ENCODE results near the gene DNAJC5.
"Not testable (repeated sequence)": the region's sequence is repeated elsewhere in the genome, so short reads cannot be mapped to it uniquely, and the experiment has no call there.

DNAJC5 gene

GRCh38 chr20:63920226-63920625 is 25.3 kb downstream of the DNAJC5 start:
- H3K27ac ChIP-seq, result no peak overlapping the region
- no peak overlapping the region for H3K4me3 ChIP-seq
- H3K27me3 ChIP-seq, result no peaks in the 10 kb centered on the region
- no peak overlapping the region for H3K4me2 ChIP-seq
- TF ChIP-seq Cebpa-rat (IDR thresholded peaks at IDR 0.05), result no peak
- H3K4me1 ChIP-seq, result peaks cover 54% of the 10 kb centered on the region
- no peak overlapping the region for H3K9ac ChIP-seq
- H3K36me3 ChIP-seq, result peaks cover 70% of the 10 kb centered on the region
- H3K9me3 ChIP-seq, result peaks cover 21% of the 10 kb centered on the region
- peaks cover 99% of the 10 kb centered on the region for H4K20me1 ChIP-seq

GRCh38 chr20:63923651-63924050 is 28.7 kb downstream of the DNAJC5 start:
- Histone ChIP-seq H4K20me1 (peaks cover 100% of the 10 kb centered on the region), H3K4me3 (no peak overlapping the region), H3K9ac (peak overlapping the region; percentile 39), H3K36me3 (peaks cover 62% of the 10 kb centered on the region), H3K27me3 (no peaks in the 10 kb centered on the region), H3K27ac (peak overlapping the region; percentile 12; the same call in 1 of the 2 replicates), H3K9me3 (no peaks in the 10 kb centered on the region), H3K4me1 (peaks cover 62% of the 10 kb centered on the region), H3K4me2 (peak overlapping the region; percentile 75)
- no peak for TF ChIP-seq Cebpa-rat (IDR thresholded peaks at IDR 0.05)

GRCh38 chr20:63924241-63924640 is 29.3 kb downstream of the DNAJC5 start:
- Histone ChIP-seq H3K36me3 (peaks cover 62% of the 10 kb centered on the region), H3K4me1 (peaks cover 61% of the 10 kb centered on the region), H3K27me3 (no peaks in the 10 kb centered on the region), H3K27ac (peak overlapping the region; percentile 12), H3K9me3 (no peaks in the 10 kb centered on the region), H4K20me1 (peaks cover 100% of the 10 kb centered on the region), H3K9ac (peak overlapping the region; percentile 39), H3K4me2 (peak overlapping the region; percentile 75), H3K4me3 (no peak overlapping the region)
- no peak for TF ChIP-seq Cebpa-rat (IDR thresholded peaks at IDR 0.05)

DNA sequence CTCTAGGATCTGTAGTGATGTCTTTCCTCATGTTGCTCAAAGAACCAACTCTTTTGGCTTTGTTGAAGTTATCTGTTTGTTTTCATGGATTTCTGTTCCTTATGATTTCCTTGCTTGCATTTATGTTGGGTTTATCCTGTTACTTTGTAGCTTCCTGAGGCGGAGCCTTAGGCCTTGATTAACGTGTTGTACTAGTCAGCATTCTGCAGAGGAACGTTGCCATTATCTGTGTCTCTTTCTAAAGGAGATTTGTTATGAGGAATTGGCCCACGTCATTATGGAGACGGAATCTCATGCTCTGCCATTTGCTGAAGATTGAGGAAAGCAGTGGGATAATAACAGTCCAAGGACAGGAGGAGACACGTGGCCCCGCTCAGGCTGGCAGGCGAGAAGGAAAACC is 31.4 kb downstream of the DNAJC5 start:
- no peak overlapping the region for H3K9ac ChIP-seq
- no peak overlapping the region for H3K4me3 ChIP-seq
- H3K4me1 ChIP-seq, result peaks cover 81% of the 10 kb centered on the region
- peak overlapping the region; percentile 75 for H3K4me2 ChIP-seq
- H3K9me3 ChIP-seq, result no peaks in the 10 kb centered on the region
- H3K36me3 ChIP-seq, result peaks cover 63% of the 10 kb centered on the region
- peaks cover 100% of the 10 kb centered on the region for H4K20me1 ChIP-seq
- no peak overlapping the region for H3K27ac ChIP-seq
- TF ChIP-seq Cebpa-rat (IDR thresholded peaks at IDR 0.05), result no peak
- no peaks in the 10 kb centered on the region for H3K27me3 ChIP-seq

DNA sequence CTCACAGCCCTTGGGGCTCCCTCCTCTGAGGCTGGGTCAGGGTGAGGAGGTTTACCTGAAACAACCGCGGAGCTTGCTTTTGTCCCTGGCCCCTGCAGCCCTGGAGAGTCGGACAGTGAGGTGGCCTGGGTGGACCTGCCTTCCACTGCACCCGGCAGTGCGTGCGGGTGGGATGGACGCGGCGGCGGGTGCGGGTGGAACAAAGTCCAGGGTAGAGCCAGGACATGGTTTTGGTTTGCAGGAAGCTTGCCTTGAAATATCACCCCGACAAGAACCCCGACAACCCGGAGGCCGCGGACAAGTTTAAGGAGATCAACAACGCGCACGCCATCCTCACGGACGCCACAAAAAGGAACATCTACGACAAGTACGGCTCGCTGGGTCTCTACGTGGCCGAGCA is 34.1 kb downstream of the DNAJC5 start:
- H4K20me1 ChIP-seq, result peaks cover 100% of the 10 kb centered on the region
- H3K4me1 ChIP-seq, result peaks cover 72% of the 10 kb centered on the region
- no peak overlapping the region for H3K27ac ChIP-seq
- H3K4me2 ChIP-seq, result no peak overlapping the region
- no peak for TF ChIP-seq Cebpa-rat (IDR thresholded peaks at IDR 0.05)
- peaks cover 78% of the 10 kb centered on the region for H3K36me3 ChIP-seq
- H3K27me3 ChIP-seq, result no peaks in the 10 kb centered on the region
- H3K4me3 ChIP-seq, result no peak overlapping the region
- H3K9ac ChIP-seq, result no peak overlapping the region
- no peaks in the 10 kb centered on the region for H3K9me3 ChIP-seq

DNA sequence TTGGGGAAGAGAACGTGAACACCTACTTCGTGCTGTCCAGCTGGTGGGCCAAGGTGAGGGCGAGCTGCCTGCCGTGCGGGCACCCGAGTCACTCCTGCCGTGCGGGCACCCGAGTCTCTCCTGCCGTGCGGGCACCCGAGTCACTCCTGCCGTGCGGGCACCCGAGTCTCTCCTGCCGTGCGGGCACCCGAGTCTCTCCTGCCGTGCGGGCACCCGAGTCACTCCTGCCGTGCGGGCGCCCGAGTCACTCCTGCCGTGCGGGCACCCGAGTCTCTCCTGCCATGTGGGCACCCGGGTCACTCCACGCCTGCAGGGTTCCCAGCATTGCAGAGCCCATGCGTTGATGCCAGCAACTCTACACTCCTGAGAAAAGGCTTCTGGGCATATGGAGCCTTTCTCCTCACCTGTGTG is 34.6 kb downstream of the DNAJC5 start:
- not testable (repeated sequence) for H3K9me3 ChIP-seq, H3K4me3 ChIP-seq, H3K27me3 ChIP-seq, H3K9ac ChIP-seq
- Histone ChIP-seq H3K4me1 (peaks cover 68% of the 10 kb centered on the region), H4K20me1 (peaks cover 100% of the 10 kb centered on the region), H3K36me3 (peaks cover 82% of the 10 kb centered on the region), H3K4me2 (peak overlapping the region; percentile 71; the same call in 1 of the 2 replicates), H3K27ac (peak overlapping the region; percentile 76; the same call in 1 of the 2 replicates)

- Histone ChIP-seq H3K27me3 (no peaks in the 10 kb centered on the region), H3K9ac (peak overlapping the region; percentile 49; the same call in 1 of the 2 replicates), H3K27ac (peak overlapping the region; percentile 76), H3K9me3 (no peaks in the 10 kb centered on the region), H3K4me1 (peaks cover 67% of the 10 kb centered on the region), H3K4me3 (no peak overlapping the region), H3K36me3 (peaks cover 97% of the 10 kb centered on the region), H4K20me1 (peaks cover 100% of the 10 kb centered on the region), H3K4me2 (peak overlapping the region; percentile 71)
- TF ChIP-seq Cebpa-rat (IDR thresholded peaks at IDR 0.05), result no peak
These were observed 36.1 kb downstream of the DNAJC5 start for GRCh38 chr20:63930971-63931553.

- no peak for TF ChIP-seq Cebpa-rat (IDR thresholded peaks at IDR 0.05)
- Histone ChIP-seq H3K9ac (no peak overlapping the region), H3K27me3 (no peaks in the 10 kb centered on the region), H3K4me1 (peaks cover 67% of the 10 kb centered on the region), H3K4me2 (peak overlapping the region; percentile 71; the same call in 1 of the 2 replicates), H3K27ac (peak overlapping the region; percentile 76; the same call in 1 of the 2 replicates), H3K4me3 (no peak overlapping the region), H3K36me3 (peaks cover 97% of the 10 kb centered on the region), H4K20me1 (peaks cover 100% of the 10 kb centered on the region), H3K9me3 (no peaks in the 10 kb centered on the region)
These were observed 36.8 kb downstream of the DNAJC5 start for GRCh38 chr20:63931735-63932134.

- H3K4me1 ChIP-seq, result peaks cover 57% of the 10 kb centered on the region
- peaks cover 99% of the 10 kb centered on the region for H3K36me3 ChIP-seq
- no peaks in the 10 kb centered on the region for H3K9me3 ChIP-seq
- H4K20me1 ChIP-seq, result peaks cover 100% of the 10 kb centered on the region
- H3K27ac ChIP-seq, result 0 out of 2 replicates have a peak overlapping the region, but pooled peaks have one; percentile 13
- TF ChIP-seq Cebpa-rat (IDR thresholded peaks at IDR 0.05), result no peak
- no peak overlapping the region for H3K9ac ChIP-seq
- no peak overlapping the region for H3K4me2 ChIP-seq
- H3K27me3 ChIP-seq, result no peaks in the 10 kb centered on the region
- H3K4me3 ChIP-seq, result no peak overlapping the region
These were observed 37.8 kb downstream of the DNAJC5 start for GRCh38 chr20:63932606-63933160.

DNA sequence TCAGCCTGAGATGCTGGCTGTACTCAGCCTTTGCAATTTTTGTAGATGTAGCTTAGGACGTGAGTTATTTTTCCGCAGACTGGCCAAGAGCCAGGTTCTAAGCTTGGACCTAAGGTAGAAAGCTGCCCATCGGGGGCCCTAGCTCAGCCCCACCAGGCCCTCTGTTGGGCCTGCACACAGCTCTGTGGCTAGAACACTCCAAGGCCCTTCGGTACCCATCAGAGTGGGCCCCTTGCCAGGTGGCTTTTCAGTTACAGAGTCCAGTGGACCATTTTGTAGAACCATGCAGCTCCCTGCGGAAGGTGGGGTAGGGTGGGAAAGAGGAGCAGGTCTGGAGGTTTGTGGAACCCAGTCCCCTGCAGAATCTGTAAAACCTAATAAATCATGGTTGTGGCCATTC is 38.7 kb downstream of the DNAJC5 start:
- Histone ChIP-seq H3K4me2 (no peak overlapping the region), H3K27ac (no peak overlapping the region), H3K4me1 (peaks cover 55% of the 10 kb centered on the region), H3K4me3 (no peak overlapping the region), H3K9me3 (no peaks in the 10 kb centered on the region), H3K36me3 (peaks cover 98% of the 10 kb centered on the region), H3K9ac (no peak overlapping the region), H3K27me3 (no peaks in the 10 kb centered on the region), H4K20me1 (peaks cover 99% of the 10 kb centered on the region)
- no peak for TF ChIP-seq Cebpa-rat (IDR thresholded peaks at IDR 0.05)
